Measurements from ENCODE around the gene NRP2. TPM values are rescaled to one million over a fixed set of nuclear protein-coding genes. Genes with fewer than 3 reads are reported as not detected.
A peak's percentile ranks its signal among the peaks of the same experiment; 100 is the strongest.

Gene NRP2
- total RNA-seq, 4 donors from 2014 or later, result 4.9 to 22.4 (median 14.5) TPM

- Histone ChIP-seq H3K27me3 (no peaks in the 10 kb centered on the region), H3K4me3 (no peak overlapping the region), H3K4me1 (peaks cover 0 to 10% (median 0%) of the 10 kb centered on the region in 4 donors), H3K27ac (no peak overlapping the region), H3K9me3 (no peaks in the 10 kb centered on the region), H3K36me3 (no peaks in the 10 kb centered on the region)
- peak in 1 of 3 donors; percentile 57 for DNase-seq
- no peak for TF ChIP-seq CTCF (IDR thresholded peaks at IDR 0.05)
- no peak for TF ChIP-seq POLR2A (IDR thresholded peaks at IDR 0.05)
These were observed 124.0 kb downstream of the NRP2 start for GRCh38 chr2:205806143-205806905.

- peaks cover 0 to under 1% (median 0%) of the 10 kb centered on the region in 4 donors for H3K4me1 ChIP-seq
- DNase-seq, result no peak
- H3K4me3 ChIP-seq, result no peak overlapping the region
- TF ChIP-seq CTCF (IDR thresholded peaks at IDR 0.05) (no peak), POLR2A (IDR thresholded peaks at IDR 0.05) (no peak)
- no peaks in the 10 kb centered on the region for H3K9me3 ChIP-seq
- H3K36me3 ChIP-seq, result no peaks in the 10 kb centered on the region
- H3K27me3 ChIP-seq, result no peaks in the 10 kb centered on the region
- H3K27ac ChIP-seq, result no peak overlapping the region
These were observed 124.9 kb downstream of the NRP2 start for GRCh38 chr2:205807229-205807628.

GRCh38 chr2:205807758-205808157 lies 125.5 kb downstream of the NRP2 start:
- no peak for TF ChIP-seq CTCF (IDR thresholded peaks at IDR 0.05)
- no peak for TF ChIP-seq POLR2A (IDR thresholded peaks at IDR 0.05)
- Histone ChIP-seq H3K27ac (peak overlapping the region in 1 of 4 donors; percentile 18), H3K4me1 (no peaks in the 10 kb centered on the region), H3K36me3 (no peaks in the 10 kb centered on the region), H3K9me3 (no peaks in the 10 kb centered on the region), H3K27me3 (no peaks in the 10 kb centered on the region), H3K4me3 (no peak overlapping the region)
- DNase-seq, result no peak

GRCh38 chr2:205808486-205809121 lies 126.3 kb downstream of the NRP2 start:
- DNase-seq, result no peak
- no peaks in the 10 kb centered on the region for H3K4me1 ChIP-seq
- H3K36me3 ChIP-seq, result no peaks in the 10 kb centered on the region
- TF ChIP-seq POLR2A (IDR thresholded peaks at IDR 0.05) (no peak), CTCF (IDR thresholded peaks at IDR 0.05) (no peak)
- peak overlapping the region in 1 of 4 donors; percentile 18 for H3K27ac ChIP-seq
- H3K4me3 ChIP-seq, result no peak overlapping the region
- no peaks in the 10 kb centered on the region for H3K27me3 ChIP-seq
- no peaks in the 10 kb centered on the region for H3K9me3 ChIP-seq

- Histone ChIP-seq H3K4me3 (no peak overlapping the region), H3K27ac (no peak overlapping the region), H3K27me3 (no peaks in the 10 kb centered on the region), H3K9me3 (no peaks in the 10 kb centered on the region), H3K4me1 (no peaks in the 10 kb centered on the region), H3K36me3 (no peaks in the 10 kb centered on the region)
- no peak for DNase-seq
- no peak for TF ChIP-seq POLR2A (IDR thresholded peaks at IDR 0.05)
- no peak for TF ChIP-seq CTCF (IDR thresholded peaks at IDR 0.05)
These were observed 129.1 kb downstream of the NRP2 start for GRCh38 chr2:205811387-205811786.

All from Peyer's patch (tissue), 4 donors.